GM13977 (cell line): ENCODE data around the gene CYP2J2.
A peak's percentile ranks its signal among the peaks of the same experiment; 100 is the strongest.

Experiments
- DNase-seq: peaks from one replicate; pipeline ENCODE4 v3.0.0; 2012; ENCODE audit warnings: low spot score
- CTCF ChIP-seq: IDR thresholded peaks from 2 replicates; pipeline ENCODE4 v1.5.1; 2012; ENCODE audit warnings: mild to moderate bottlenecking, control low read depth; ENCODE audit not compliant: insufficient read depth; ENCODE audit errors: extremely low read depth, missing control alignments
- in situ Hi-C: fragments of 300-500 bp; cut with MboI; formaldehyde crosslinking; loops from one replicate; pipeline ENCODE4 v1.12.0; 2022; ENCODE audit warnings: low sequenced_read_pairs, low pct_unique_long_range_greater_than_20kb, mixed read lengths, inconsistent platforms; ENCODE audit not compliant: unreplicated experiment

Gene CYP2J2

GRCh38 chr1:59967141-59967697 is 40.6 kb upstream of the CYP2J2 start:
- TF ChIP-seq CTCF, result no peak
- DNase-seq, result no peak
- in situ Hi-C loops, result no loop called here

- in situ Hi-C loops, result no loop called here
- TF ChIP-seq CTCF, result no peak
- DNase-seq, result no peak
Observed at GRCh38 chr1:59952065-59952464, 25.5 kb upstream of the CYP2J2 start.

DNA sequence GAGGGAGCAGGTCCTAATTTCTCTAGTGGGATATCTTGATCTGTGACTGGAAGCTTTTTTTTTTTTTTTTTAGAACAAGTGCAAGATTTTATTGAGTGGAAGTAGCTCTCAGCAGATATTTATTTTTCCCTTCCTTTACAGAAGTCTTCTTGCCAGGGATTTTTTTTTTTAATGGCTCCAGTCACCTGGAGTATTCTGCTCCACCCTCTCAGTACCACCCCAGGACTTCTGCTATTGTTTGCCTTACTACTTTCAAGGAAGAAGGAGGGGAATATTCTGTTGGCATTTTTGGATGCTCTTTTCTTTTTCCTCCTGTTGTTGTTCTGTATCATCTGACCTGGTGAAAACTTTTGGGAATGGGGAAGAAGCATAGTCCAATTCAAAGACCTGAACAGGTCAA is 23.1 kb upstream of the CYP2J2 start:
- no peak for DNase-seq
- no peak for TF ChIP-seq CTCF
- in situ Hi-C loops, result no loop called here

DNA sequence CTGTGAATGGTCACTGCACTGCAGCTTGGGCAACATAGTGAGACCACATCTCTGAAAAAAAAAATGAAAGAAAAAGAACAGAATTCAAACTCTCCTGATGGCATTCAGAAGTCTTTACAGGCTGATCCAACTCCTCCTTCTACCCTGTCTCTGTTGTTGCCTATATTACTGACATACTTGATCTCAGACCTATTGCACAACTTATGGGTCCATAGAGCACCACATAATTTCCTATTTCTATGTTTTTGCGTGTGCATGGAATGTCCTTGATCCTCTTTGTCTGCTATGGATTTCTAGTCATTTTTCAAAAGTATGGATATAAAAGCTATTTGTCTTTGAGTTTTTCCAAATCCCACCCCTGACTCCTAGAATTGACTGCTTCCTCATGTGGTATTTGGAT is 22.4 kb upstream of the CYP2J2 start:
- in situ Hi-C loops, result no loop called here
- no peak for DNase-seq
- TF ChIP-seq CTCF, result no peak

GRCh38 chr1:59947047-59947938 is 20.7 kb upstream of the CYP2J2 start:
- peak; percentile 85 for TF ChIP-seq CTCF
- DNase-seq, result peak; percentile 54
- in situ Hi-C loops, result no loop called here

DNA sequence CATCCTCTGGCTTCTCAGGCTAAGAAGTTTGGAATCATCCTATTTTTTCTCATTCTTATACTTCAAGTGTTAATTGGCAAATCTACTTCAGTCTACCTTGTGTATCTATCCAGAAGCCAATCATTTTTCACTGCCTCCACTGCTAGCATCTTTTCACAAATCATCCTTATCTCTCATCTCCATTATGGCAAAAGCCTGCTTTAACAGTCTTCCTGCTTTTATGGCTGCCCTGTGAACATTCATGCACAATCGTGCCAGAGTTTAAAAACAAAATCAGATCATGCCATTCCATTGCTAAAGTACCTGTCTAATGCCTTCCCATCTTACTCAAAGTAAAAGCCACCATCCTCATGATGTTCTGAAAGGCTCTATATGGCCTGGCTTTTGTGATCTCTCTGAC is 19.2 kb upstream of the CYP2J2 start:
- DNase-seq, result no peak
- in situ Hi-C loops, result no loop called here

More for the DNA sequence above, 19.2 kb upstream of the CYP2J2 start:
- TF ChIP-seq CTCF, result no peak
